ENCODE results near the gene DISC1. TPM values are rescaled to one million over a fixed set of nuclear protein-coding genes. Genes with fewer than 3 reads are reported as not detected.

DISC1 gene
- total and polyA plus RNA-seq, 11 donors: 0.76 to 12.8 (median 4.3) TPM

DNA sequence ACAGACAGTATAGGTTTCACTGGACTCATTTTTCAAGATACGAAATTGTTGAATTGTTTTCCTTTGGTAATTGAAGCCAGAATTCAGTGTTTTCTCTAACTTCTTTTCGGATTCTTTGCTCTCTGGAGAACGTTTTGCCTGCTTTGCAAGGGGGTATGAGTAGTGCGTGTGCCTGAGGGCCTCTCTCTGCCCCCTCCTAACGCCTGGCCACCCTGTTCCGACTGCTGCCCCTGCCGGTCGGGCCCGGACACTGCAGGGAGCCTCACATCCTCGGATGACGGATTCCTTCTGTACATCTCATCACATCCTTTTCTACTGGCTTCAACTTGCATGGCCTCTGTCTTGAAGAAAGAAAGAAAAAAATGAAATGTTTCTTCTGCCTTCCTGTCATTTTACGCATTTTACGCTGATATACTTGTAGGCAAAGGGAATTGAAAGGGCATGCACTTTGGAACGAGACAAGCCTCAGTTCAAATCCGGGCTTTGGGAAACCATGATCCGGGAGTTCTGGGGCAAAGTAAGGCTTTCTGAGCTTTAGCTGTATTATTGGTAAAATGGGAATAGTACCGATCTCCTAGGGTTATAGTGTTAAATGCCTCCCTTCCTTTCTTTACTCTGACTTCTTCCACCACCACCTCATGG, 65.1 kb downstream of the DISC1 start:
- TF ChIP-seq CTCF (IDR thresholded peaks at IDR 0.05) (peak; percentile 42 to 79 (median 62)), POLR2A (IDR thresholded peaks at IDR 0.05) (no peak)
- Histone ChIP-seq H3K9me3 (peaks cover 0 to 4% (median 0%) of the 10 kb centered on the region in 12 donors), H3K27me3 (no peaks in the 10 kb centered on the region), H3K4me1 (peaks cover 0 to 44% (median 17%) of the 10 kb centered on the region in 12 donors), H3K4me3 (no peak overlapping the region), H3K36me3 (peaks cover 0 to 6% (median 0%) of the 10 kb centered on the region in 9 donors), H3K27ac (no peak overlapping the region)
- ATAC-seq (peak; percentile 38 to 86 (median 70)), DNase-seq (peak in 3 of 5 donors; percentile 23 to 48 (median 24))
- WGBS, 4 donors: 60 to 66% (median 62%) methylated on average over 17 of the region's 17 CpGs
- intact Hi-C loops (cut with DNase I): no loop called here

DNA sequence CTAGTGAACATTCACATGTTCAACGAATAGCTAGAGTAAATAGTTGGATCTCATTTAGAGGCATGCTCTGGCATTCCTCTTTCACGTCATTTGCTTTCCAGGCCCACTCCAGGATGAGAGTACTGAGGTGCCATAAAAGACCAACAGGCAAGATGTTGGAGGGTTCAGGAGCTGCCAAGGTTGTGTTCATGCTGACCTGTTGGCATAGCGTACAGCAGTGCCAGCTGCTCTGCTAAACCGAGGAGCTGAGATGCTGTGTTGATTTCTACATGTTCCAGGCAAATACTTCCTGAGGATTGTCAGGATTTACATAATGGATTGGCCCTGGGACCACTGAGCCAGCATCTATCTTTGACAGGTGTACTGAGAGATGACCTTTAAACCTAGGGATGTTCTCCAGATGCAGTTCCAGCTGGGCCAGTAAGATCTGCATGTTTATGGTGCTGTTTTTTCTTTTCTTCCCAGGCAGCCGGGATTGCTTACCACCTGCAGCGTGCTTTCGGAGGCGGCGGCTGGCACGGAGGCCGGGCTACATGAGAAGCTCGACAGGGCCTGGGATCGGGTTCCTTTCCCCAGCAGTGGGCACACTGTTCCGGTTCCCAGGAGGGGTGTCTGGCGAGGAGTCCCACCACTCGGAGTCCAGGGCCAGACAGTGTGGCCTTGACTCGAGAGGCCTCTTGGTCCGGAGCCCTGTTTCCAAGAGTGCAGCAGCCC, 66.9 kb downstream of the DISC1 start:
- H3K36me3 ChIP-seq: peaks cover 0 to 6% (median 0%) of the 10 kb centered on the region in 9 donors
- peak in 2 of 4 donors; percentile 12 to 25 for ATAC-seq
- H3K27ac ChIP-seq: no peak overlapping the region
- TF ChIP-seq CTCF (IDR thresholded peaks at IDR 0.05) (no peak), POLR2A (IDR thresholded peaks at IDR 0.05) (no peak)
- peaks cover 0 to 44% (median 17%) of the 10 kb centered on the region in 12 donors for H3K4me1 ChIP-seq
- peak in 1 of 5 donors; percentile 42 for DNase-seq
- 80 to 90% (median 83%) methylated on average over 17 to 18 of the region's 18 CpGs for WGBS, 4 donors
- H3K4me3 ChIP-seq: no peak overlapping the region
- intact Hi-C loops (cut with DNase I): no loop called here
- no peaks in the 10 kb centered on the region for H3K27me3 ChIP-seq
- H3K9me3 ChIP-seq: no peaks in the 10 kb centered on the region

DNA sequence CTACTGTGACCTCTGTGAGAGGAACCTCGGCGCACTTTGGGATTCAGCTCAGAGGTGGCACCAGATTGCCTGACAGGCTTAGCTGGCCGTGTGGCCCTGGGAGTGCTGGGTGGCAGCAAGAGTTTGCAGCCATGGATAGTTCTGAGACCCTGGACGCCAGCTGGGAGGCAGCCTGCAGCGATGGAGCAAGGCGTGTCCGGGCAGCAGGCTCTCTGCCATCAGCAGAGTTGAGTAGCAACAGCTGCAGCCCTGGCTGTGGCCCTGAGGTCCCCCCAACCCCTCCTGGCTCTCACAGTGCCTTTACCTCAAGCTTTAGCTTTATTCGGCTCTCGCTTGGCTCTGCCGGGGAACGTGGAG, 67.5 kb downstream of the DISC1 start:
- H3K4me1 ChIP-seq: peaks cover 0 to 44% (median 17%) of the 10 kb centered on the region in 12 donors
- intact Hi-C loops (cut with DNase I): no loop called here
- ATAC-seq: peak; percentile 27 to 58 (median 50)
- no peaks in the 10 kb centered on the region for H3K27me3 ChIP-seq
- no peaks in the 10 kb centered on the region for H3K9me3 ChIP-seq
- WGBS, 4 donors: 78 to 87% (median 81%) methylated on average over 7 to 11 of the region's 11 CpGs
- peaks cover 0 to 6% (median 0%) of the 10 kb centered on the region in 9 donors for H3K36me3 ChIP-seq
- H3K27ac ChIP-seq: peak overlapping the region in 1 of 12 donors; percentile 26
- no peak for TF ChIP-seq POLR2A (IDR thresholded peaks at IDR 0.05)
- TF ChIP-seq CTCF (IDR thresholded peaks at IDR 0.05): no peak
- no peak overlapping the region for H3K4me3 ChIP-seq
- peak in 4 of 5 donors; percentile 24 to 67 (median 52) for DNase-seq

DNA sequence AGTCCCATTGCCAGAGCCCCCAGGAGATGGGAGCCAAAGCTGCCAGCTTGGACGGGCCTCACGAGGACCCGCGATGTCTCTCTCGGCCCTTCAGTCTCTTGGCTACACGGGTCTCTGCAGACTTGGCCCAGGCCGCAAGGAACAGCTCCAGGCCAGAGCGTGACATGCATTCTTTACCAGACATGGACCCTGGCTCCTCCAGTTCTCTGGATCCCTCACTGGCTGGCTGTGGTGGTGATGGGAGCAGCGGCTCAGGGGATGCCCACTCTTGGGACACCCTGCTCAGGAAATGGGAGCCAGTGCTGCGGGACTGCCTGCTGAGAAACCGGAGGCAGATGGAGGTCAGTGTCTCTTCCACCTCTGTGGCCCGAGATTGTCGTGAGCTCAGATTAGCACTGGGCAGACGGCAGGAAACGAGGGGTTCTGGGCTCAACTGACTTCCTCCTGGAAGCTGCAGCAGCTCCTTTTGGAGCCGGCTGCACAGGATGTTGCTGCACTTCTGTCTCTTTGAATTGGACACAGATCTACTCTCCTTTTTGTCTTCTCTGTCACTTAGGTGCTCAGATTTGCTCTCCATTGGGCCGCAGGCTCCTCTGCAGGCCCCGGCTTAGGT, 68.0 kb downstream of the DISC1 start:
- H3K36me3 ChIP-seq: peaks cover 0 to 6% (median 0%) of the 10 kb centered on the region in 9 donors
- H3K9me3 ChIP-seq: no peaks in the 10 kb centered on the region
- 52 to 62% (median 59%) methylated on average over 5 to 18 of the region's 18 CpGs for WGBS, 4 donors
- ATAC-seq: peak in 2 of 4 donors; percentile 9 to 25
- no peaks in the 10 kb centered on the region for H3K27me3 ChIP-seq
- peak in 1 of 5 donors; percentile 48 for DNase-seq
- H3K4me1 ChIP-seq: peaks cover 0 to 44% (median 17%) of the 10 kb centered on the region in 12 donors
- intact Hi-C loops (cut with DNase I): no loop called here
- peak overlapping the region in 1 of 12 donors; percentile 14 for H3K4me3 ChIP-seq
- H3K27ac ChIP-seq: peak overlapping the region in 1 of 12 donors; percentile 26
- TF ChIP-seq CTCF (IDR thresholded peaks at IDR 0.05) (no peak), POLR2A (IDR thresholded peaks at IDR 0.05) (no peak)
